Chondrocyte (in vitro differentiated cells): Measurements from ENCODE around the gene POU2AF2. TPM values are rescaled to one million over a fixed set of nuclear protein-coding genes. Genes with fewer than 3 reads are reported as not detected.

Source experiments
- DNase-seq: peaks from one replicate; pipeline ENCODE4 v3.0.0; 2021; ENCODE audit warnings: mixed read lengths, low spot score
- H3K27ac Mint-ChIP-seq: one replicate; pipeline ENCODE4 v1.8.0; 2021; ENCODE audit warnings: mild to moderate bottlenecking, moderate library complexity, mixed read lengths; ENCODE audit not compliant: unreplicated experiment
- H3K27me3 Mint-ChIP-seq: 2 replicates; pipeline ENCODE4 v1.8.0; 2021; ENCODE audit warnings: low read depth, mixed read lengths
- H3K36me3 Mint-ChIP-seq: 2 replicates; pipeline ENCODE4 v1.8.0; 2021; ENCODE audit warnings: low read depth, mixed read lengths
- H3K4me1 Mint-ChIP-seq: 2 replicates; pipeline ENCODE4 v1.8.0; 2021; ENCODE audit warnings: low read depth, mild to moderate bottlenecking, mixed read lengths
- H3K4me3 Mint-ChIP-seq: one replicate; pipeline ENCODE4 v1.8.0; 2021; ENCODE audit warnings: mild to moderate bottlenecking, moderate library complexity, mixed read lengths; ENCODE audit not compliant: unreplicated experiment
- H3K9me3 Mint-ChIP-seq: 2 replicates; pipeline ENCODE4 v1.8.0; 2021; ENCODE audit warnings: low read depth, mixed read lengths
- CTCF ChIP-seq: fragments of 200-600 bp; sonication (generic); IDR thresholded peaks from 2 replicates; pipeline ENCODE4 v1.5.0; 2021; ENCODE audit warnings: antibody characterized with exemption, mild to moderate bottlenecking, moderate library complexity
- long read RNA-seq: library from polyadenylated mRNA; stranded (forward); transcript quantifications from one replicate; pipeline ENCODE4 v2.0.0, GENCODE V29; 2021
- total RNA-seq: library from RNA; stranded (reverse); gene quantifications from 3 replicates; pipeline ENCODE4 v1.2.1, GENCODE V29; 2021

Gene POU2AF2
- total RNA-seq, result not detected in 3 replicates
- long read RNA-seq, result 0 reads

GRCh38 chr11:111245425-111245824 is at the start of gene POU2AF2:
Gene POU2AF2 (plus strand): TSS chr11:111245725. CDS start chr11:111245854, 129 bp downstream.
- Mint-ChIP-seq H3K9me3 (peaks cover 6% of the 10 kb centered on the region), H3K4me1 (no peaks in the 10 kb centered on the region), H3K27me3 (peaks cover 38% of the 10 kb centered on the region), H3K27ac (no peak within 1 kb of the TSS), H3K36me3 (peaks cover 3% of the 10 kb centered on the region), H3K4me3 (no peak within 1 kb of the TSS)
- TF ChIP-seq CTCF, result no peak
- no peak for DNase-seq

GRCh38 chr11:111200010-111200534 is 45.5 kb upstream of the POU2AF2 start:
- Mint-ChIP-seq H3K4me3 (no peak overlapping the region), H3K36me3 (no peaks in the 10 kb centered on the region), H3K27ac (no peak overlapping the region), H3K4me1 (peaks cover 7% of the 10 kb centered on the region), H3K27me3 (no peaks in the 10 kb centered on the region), H3K9me3 (peaks cover 2% of the 10 kb centered on the region)
- TF ChIP-seq CTCF, result no peak
- no peak for DNase-seq

- H3K27ac Mint-ChIP-seq, result no peak overlapping the region
- H3K36me3 Mint-ChIP-seq, result no peaks in the 10 kb centered on the region
- TF ChIP-seq CTCF, result no peak
- DNase-seq, result no peak
- no peaks in the 10 kb centered on the region for H3K27me3 Mint-ChIP-seq
- H3K9me3 Mint-ChIP-seq, result no peaks in the 10 kb centered on the region
- H3K4me1 Mint-ChIP-seq, result peaks cover 25% of the 10 kb centered on the region
- H3K4me3 Mint-ChIP-seq, result no peak overlapping the region
Observed at GRCh38 chr11:111204211-111204610, 41.3 kb upstream of the POU2AF2 start.

- no peak for DNase-seq
- Mint-ChIP-seq H3K27ac (no peak overlapping the region), H3K4me3 (no peak overlapping the region), H3K27me3 (no peaks in the 10 kb centered on the region), H3K9me3 (no peaks in the 10 kb centered on the region), H3K36me3 (no peaks in the 10 kb centered on the region), H3K4me1 (peaks cover 25% of the 10 kb centered on the region)
- TF ChIP-seq CTCF, result no peak
Observed at GRCh38 chr11:111205632-111206385, 39.7 kb upstream of the POU2AF2 start.

GRCh38 chr11:111206472-111206871 is 39.1 kb upstream of the POU2AF2 start:
- Mint-ChIP-seq H3K27ac (peak overlapping the region; percentile 71), H3K36me3 (no peaks in the 10 kb centered on the region), H3K4me1 (peaks cover 25% of the 10 kb centered on the region), H3K4me3 (no peak overlapping the region), H3K27me3 (no peaks in the 10 kb centered on the region), H3K9me3 (no peaks in the 10 kb centered on the region)
- no peak for DNase-seq
- no peak for TF ChIP-seq CTCF
